ENCODE data around the gene C9orf43.
"Not testable (repeated sequence)": the region's sequence is repeated elsewhere in the genome, so short reads cannot be mapped to it uniquely, and the experiment has no call there.

C9orf43 gene

DNA sequence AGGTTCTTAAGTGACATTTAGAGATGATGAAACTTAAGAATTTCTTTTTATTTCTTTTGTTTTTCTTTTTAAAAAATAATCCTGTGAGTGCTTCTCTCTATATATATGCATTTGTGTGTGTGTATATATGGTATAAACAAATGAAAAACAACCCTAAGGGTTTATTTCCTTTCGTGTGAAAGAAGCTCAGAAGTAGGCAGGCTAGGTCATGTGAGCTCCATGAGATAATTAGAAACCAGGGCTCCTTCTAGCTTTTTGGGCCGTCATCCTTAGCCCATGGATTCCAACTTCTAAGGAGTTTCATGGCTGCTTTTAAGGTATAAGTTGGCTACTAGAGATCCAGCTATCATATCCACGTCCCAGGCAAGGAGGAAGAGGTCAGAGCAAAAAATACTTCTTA lies 11.2 kb downstream of the C9orf43 start:
- DNase-seq (ENCODE audit: low read depth), result no peak

DNA sequence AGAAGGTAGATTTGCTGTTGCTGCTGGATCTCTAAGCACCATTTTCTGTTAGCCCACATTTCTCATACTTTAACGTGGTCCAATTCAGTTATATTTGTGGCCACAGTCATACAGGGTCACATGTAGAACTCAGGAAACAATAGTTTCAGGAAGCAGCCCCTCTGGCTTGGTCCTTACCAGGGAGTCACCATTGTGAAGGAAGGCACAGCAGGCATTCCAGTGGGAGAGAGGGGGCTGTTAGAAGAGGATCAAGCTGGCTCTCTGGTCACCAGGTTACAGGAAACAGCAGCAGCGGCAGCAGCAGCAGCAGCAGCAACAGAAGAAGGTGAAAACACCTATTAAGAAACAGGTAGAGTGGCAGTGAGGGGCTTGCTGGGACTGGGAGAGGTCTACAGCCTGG lies 14.5 kb downstream of the C9orf43 start:
- no peak for DNase-seq (ENCODE audit: low read depth)

- DNase-seq (ENCODE audit: low read depth), result no peak
Measured at GRCh38 chr9:113426701-113427100, 16.2 kb downstream of the C9orf43 start.

DNA sequence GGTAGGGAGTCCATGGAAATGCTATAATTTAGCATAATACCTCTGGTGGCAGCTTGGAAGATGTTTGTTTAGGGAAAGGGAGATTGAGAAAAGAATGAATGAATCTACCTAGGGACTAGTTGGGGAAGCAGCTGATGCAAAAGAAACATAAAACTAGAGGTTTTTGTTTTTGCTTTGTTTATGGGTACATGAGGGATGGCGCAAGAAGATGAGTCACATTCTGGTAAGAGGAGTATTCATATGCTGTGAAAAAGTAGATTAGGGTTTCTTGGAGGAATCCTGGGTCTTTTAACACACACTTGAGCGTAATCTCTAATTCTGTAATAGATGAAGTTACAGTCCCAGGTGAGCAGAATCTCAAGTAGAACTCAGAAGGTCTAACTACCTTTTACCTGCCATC lies 17.1 kb downstream of the C9orf43 start:
- DNase-seq (ENCODE audit: low read depth), result no peak

GRCh38 chr9:113428062-113428615 lies 17.6 kb downstream of the C9orf43 start:
- DNase-seq (ENCODE audit: low read depth), result no peak

DNA sequence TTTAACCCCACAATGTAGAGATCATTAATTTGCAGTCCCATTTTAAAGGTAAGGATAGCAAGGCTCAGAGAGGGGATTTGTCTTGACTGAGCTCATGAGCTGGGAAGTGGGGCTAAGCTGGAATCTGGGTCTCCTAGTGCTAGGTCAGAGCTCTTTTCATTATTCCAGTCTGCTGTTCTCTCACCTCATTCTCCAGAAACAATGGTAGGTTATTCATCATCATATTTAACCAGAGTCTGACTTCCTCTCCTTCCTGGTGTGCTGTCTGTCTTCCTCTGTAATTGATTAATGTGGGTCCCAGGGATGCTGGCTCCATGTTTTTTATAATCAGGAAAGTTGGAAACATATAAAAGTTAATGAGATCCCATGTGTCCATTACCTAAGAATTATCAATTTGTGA lies 20.6 kb downstream of the C9orf43 start:
- no peak for DNase-seq (ENCODE audit: low read depth)

DNA sequence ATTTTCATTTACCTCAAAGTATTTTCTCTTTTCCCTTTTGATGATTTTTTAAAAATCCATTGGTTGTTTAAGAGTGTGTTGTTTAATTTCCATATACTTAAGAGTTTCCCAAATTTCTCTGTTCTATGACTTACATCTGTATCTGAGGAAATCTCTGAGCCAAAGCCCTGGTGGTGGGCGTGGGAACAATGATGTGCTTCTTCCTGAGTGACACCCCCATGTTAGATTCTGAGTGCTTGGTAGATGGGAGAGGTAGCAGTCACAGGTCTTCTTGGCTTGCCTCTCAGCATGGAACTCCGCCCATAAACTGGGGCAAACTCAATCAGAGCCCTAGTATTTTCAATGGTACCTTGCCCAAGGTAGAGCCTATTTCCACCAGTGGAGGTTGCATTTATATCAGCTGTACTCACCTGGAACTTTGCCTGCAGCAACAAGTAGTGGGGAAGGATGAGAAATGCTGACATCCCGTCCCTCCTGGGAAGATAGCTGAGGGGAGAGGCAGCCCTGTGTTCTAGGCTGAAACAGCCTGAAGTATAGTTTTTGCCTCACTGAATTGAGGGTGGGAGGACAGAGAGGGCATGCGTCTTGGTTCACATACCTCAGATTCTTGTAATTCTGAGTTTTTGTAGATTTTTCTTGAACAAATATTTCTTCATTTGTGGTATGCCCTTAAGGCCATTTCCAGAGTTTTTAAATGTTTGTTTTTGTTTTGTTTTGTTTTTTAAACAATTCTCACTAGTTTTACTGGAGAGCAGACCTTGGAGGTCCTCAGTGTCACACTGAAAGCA lies 26.4 kb downstream of the C9orf43 start:
- no peak for DNase-seq (ENCODE audit: low read depth)

DNA sequence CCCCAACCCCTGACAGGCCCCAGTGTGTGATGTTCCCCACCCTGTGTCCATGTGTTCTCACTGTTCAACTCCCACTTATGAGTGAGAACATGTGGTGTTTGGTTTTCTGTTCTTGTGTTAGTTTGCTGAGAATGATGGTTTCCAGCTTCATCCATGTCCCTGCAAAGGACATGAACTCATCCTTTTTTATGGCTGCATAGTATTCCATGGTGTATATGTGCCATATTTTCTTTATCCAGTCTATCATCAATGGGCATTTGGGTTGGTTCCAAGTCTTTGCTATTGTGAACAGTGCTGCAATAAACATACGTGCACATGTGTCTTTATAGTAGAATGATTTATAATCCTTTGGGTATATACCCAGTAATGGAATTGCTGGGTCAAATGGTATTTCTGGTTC lies 27.2 kb downstream of the C9orf43 start:
- DNase-seq (ENCODE audit: low read depth), result not testable (repeated sequence)

DNA sequence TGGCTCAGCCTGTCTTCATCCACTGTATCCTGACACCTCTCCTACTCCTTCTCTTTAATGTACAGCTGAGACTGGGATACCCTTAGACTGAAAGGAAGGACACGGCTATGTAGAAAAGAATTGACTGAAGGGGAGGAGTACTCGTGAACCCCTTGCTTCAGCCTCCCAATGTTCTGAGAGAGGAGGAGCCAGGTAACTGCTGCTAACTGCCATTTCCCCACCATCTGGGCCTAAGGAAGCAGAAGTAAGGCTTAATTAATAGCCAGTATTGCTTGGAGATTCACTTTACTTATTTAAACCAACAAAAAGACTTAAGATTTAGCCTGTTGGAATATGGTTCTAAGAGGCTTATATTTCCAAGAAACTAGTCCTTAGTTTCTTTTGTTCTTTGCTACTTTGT lies 34.2 kb downstream of the C9orf43 start:
- DNase-seq (ENCODE audit: low read depth), result no peak

DNA sequence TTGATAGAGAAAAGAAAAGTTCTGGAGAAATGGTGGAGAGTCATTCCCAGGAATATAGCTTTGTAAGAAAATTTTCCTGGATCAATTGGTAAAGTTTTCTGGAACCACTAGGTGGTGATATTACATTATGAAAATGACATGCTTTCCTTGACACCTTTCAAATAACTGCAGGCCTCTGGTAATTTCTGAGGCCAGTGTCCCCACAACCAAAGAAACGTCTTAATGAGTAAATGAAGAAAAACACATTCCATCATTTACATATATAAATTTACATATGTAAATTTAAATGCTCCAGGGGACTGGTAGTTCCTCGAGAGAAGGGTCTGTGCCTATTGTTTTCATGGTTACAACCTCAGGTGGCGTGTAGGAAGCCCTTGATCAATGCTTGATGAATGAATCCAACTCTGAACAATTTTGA lies 35.8 kb downstream of the C9orf43 start:
- no peak for DNase-seq (ENCODE audit: low read depth)

DNA sequence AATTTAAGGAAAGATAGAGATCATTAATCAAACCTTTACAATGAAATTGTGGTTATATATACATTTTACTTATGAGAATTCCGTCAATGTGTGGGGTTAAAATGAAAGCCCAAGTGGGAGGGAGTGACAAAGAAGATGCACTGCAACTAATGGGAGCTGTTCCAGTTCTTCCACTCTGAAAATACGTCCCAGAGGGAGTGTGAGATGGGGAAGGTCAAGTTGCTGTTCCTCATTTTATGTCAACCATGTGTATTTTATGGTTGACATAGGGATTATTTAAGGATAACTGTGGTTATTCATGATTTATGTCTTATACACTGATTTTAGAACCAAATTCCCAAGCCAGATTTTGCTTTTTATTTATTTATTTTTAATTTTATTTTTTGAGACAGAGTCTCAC lies 38.8 kb downstream of the C9orf43 start:
- no peak for DNase-seq (ENCODE audit: low read depth)

DNA sequence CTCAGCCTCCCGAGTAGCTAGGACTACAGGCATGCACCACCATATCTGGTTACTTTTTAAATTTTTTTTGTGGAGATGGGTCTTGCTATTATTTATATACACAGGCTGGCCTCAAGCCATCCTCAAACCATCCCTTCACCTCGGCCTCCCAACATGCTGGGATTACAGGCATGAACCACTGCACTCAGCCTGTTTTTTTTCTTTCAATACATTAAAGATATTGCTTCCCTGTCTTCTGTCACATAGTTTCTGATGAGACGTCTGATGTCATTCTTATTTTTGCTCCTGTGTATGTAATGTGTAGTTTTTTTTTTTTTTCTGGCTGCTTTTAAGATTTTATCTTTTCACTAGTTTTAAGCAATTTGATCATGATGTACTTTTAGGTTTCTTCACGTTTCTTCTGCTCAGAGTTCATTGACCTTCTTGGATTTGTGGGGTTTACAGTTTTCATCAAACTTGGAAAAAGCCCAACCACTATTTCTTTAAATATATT lies 41.6 kb downstream of the C9orf43 start:
- no peak for DNase-seq (ENCODE audit: low read depth)

GRCh38 chr9:113454914-113455761 lies 44.6 kb downstream of the C9orf43 start:
- DNase-seq (ENCODE audit: low read depth), result no peak

DNA sequence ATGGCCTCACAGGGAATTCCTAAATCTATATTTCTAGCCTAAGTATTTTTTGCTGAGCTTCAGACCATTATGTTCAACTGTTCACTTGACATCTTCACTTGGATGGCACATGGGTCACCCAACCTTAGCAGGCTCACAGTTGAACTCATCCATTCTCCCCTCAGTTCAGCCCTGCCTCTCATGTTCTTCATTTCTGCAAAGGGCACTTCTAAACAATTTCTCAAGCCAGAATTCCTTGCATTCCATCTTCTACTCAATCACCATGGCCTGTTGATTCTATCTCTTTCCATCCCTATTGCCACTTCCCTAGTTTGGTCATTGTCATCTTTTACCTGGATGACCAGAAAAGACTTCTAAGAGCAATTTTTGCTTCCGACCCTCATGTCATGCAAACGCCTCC lies 45.7 kb downstream of the C9orf43 start:
- DNase-seq (ENCODE audit: low read depth), result no peak

GRCh38 chr9:113461285-113461684 lies 50.7 kb downstream of the C9orf43 start:
- DNase-seq (ENCODE audit: low read depth), result no peak

DNA sequence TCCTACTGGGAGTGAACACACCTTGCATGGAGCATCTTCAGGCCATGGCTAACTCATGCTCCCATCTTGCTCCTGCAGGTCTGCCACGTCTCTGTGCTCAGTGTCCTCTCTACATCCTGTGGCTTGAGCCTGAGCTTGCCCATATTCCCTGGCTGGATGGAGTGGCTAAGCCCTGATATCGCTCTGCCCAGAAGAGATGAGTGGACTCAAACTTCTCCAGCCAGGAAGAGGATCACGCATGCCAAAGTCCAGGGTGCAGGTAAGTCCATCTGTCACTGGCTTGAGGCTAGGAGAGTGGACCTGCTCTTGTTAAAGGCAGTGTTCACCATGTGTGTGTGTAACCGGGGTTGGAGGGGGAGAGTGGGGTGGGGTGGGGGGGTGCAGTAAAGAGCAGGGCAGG lies 51.4 kb downstream of the C9orf43 start:
- no peak for DNase-seq (ENCODE audit: low read depth)

DNA sequence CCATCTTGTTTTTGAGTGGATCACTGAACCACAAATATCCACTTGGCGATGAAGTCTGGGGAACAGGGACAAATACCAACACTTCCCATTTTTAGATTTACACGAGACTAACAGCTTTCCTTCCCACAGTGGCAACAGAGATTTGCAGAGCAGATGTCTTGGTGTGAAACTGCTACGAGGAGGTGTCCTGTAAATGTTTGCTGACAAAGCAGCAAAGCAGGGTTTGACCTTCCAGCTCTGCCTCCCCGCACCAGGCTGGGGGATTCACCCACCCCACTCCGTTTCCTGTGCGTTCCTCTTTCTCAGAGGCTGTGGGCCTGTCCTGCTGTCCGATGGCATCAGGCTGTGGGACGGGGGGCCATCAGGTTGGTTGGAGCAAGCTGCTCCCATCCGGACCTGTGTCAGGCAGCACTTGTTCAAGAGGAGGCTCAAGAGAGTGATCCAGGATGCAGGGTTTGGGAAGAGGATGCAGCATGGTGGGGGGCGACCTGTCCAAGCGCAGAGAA lies 52.3 kb downstream of the C9orf43 start:
- DNase-seq (ENCODE audit: low read depth), result no peak

DNA sequence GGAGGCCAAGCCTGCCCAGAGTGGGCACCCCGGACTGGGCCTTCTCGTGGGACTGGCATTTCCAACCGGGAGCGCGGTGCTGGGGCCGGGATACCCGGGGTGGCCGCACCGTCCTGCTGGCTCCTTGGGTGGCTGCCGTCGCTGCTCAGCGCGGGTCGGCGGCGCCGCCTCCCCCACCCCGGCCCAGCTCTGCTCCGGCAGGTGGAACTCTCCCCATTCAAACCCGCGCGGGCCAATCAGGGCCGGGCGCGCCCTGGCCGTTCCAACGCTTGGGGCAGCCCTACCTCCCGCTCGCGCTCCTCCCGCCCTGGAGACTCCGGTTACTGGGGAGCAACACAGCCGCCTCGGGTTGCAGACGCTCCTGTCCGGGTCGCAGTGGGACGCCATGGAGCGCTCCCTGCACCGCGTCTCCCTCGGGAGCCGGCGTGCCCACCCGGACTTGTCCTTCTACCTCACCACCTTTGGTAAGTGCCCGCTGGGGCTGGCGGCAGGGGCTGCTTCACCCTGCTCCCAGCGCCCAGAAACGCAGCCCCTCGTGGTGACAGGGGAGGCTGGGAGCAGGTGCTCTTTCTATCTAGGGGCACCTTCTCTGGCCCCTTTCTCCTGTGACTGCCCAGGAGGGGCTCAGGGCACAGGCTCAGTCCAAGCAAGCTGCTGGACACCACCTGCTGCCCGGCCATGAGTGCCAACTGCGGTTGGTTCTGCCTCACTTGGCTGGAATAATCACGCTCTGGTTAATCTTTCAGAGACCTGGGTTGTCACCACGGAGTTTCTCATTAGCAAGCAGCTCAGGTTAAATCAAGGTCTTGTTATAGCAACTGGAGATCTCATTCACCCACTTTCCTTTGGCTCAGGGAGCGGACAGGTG lies 53.1 kb downstream of the C9orf43 start, which contains the start of gene RGS3:
RGS3 (plus strand) TSS at position 310 of the 868 bp plus-strand sequence; CDS start at position 386, 76 bp downstream.
- DNase-seq (ENCODE audit: low read depth), result no peak

GRCh38 chr9:113464286-113464660 lies 53.7 kb downstream of the C9orf43 start:
- no peak for DNase-seq (ENCODE audit: low read depth)

GRCh38 chr9:113465599-113466140 lies 55.1 kb downstream of the C9orf43 start:
- no peak for DNase-seq (ENCODE audit: low read depth)

DNA sequence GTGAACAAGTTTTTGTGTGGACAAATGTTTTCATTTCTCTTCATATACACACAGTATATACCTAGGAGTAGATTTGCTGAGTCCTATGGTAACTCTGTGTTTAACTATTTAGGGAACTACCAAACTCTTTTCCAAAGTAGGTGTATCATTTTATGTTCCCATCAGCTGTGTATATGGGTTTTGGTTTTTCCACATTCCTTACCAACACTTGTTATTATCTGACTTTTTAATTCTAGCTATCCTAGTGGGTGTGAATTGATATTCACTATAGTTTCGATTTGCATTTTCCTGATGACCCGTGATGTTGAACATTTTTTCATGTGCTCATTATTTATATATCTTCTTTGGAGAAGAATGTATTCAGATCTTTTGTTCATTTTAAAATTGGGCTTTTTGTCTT lies 56.6 kb downstream of the C9orf43 start:
- DNase-seq (ENCODE audit: low read depth), result no peak
